Measurements from ENCODE around the gene GABRB3.

The GABRB3 gene

GRCh38 chr15:26673445-26673844 is 99.4 kb downstream of the GABRB3 start:
- DNase-seq: no peak

GRCh38 chr15:26670116-26670515 is 102.8 kb downstream of the GABRB3 start:
- no peak for DNase-seq

GRCh38 chr15:26667222-26667988 is 105.5 kb downstream of the GABRB3 start:
- DNase-seq: no peak

- DNase-seq: no peak
Observed at GRCh38 chr15:26665957-26666791, 106.7 kb downstream of the GABRB3 start.

GRCh38 chr15:26662283-26662682 is 110.6 kb downstream of the GABRB3 start:
- DNase-seq: no peak

- DNase-seq: no peak
Observed at GRCh38 chr15:26661748-26662147, 111.1 kb downstream of the GABRB3 start.

GRCh38 chr15:26661107-26661506 is 111.8 kb downstream of the GABRB3 start:
- no peak for DNase-seq

- no peak for DNase-seq
Observed at GRCh38 chr15:26660241-26660640, 112.6 kb downstream of the GABRB3 start.

GRCh38 chr15:26658290-26658689 is 114.6 kb downstream of the GABRB3 start:
- no peak for DNase-seq

- no peak for DNase-seq
Observed at GRCh38 chr15:26656080-26656479, 116.8 kb downstream of the GABRB3 start.

GRCh38 chr15:26651909-26652308 is 121.0 kb downstream of the GABRB3 start:
- no peak for DNase-seq

- no peak for DNase-seq
Observed at GRCh38 chr15:26648676-26649075, 124.2 kb downstream of the GABRB3 start.

- no peak for DNase-seq
Observed at GRCh38 chr15:26644948-26645347, 127.9 kb downstream of the GABRB3 start.

GRCh38 chr15:26641144-26641543 is 131.7 kb downstream of the GABRB3 start:
- DNase-seq: no peak

GRCh38 chr15:26640601-26641000 is 132.3 kb downstream of the GABRB3 start:
- DNase-seq: no peak

- no peak for DNase-seq
Observed at GRCh38 chr15:26639966-26640365, 132.9 kb downstream of the GABRB3 start.

- no peak for DNase-seq
Observed at GRCh38 chr15:26635614-26636013, 137.3 kb downstream of the GABRB3 start.

GRCh38 chr15:26635105-26635504 is 137.8 kb downstream of the GABRB3 start:
- no peak for DNase-seq

- no peak for DNase-seq
Observed at GRCh38 chr15:26634319-26634718, 138.5 kb downstream of the GABRB3 start.

- no peak for DNase-seq
Observed at GRCh38 chr15:26632500-26632899, 140.4 kb downstream of the GABRB3 start.

- DNase-seq: no peak
Observed at GRCh38 chr15:26631894-26632293, 141.0 kb downstream of the GABRB3 start.

- no peak for DNase-seq
Observed at GRCh38 chr15:26630857-26631256, 142.0 kb downstream of the GABRB3 start.

GRCh38 chr15:26628879-26629529 is 143.9 kb downstream of the GABRB3 start:
- DNase-seq: no peak

GRCh38 chr15:26628071-26628470 is 144.8 kb downstream of the GABRB3 start:
- DNase-seq: no peak

All from NCI-H1048 (cell line).